Naive B cell (primary cell): ENCODE results near the gene SMOC1. TPM values are rescaled to one million over a fixed set of nuclear protein-coding genes. Genes with fewer than 3 reads are reported as not detected.

Experiments
- ATAC-seq, 2 donors: fragments of 150-1000 bp; cut with Tn5 transposase; 2 replicates each; pipeline ENCODE4 v1.10.0; 2021; ENCODE audit warnings: low read depth in 2 of 2, mild to moderate bottlenecking in 2 of 2, moderate library complexity in 2 of 2
- DNase-seq: peaks from one replicate; pipeline ENCODE4 v3.0.0; 2022
- H3K27ac Mint-ChIP-seq, 6 donors: one replicate each; pipeline ENCODE4 v1.8.0; 2020 to 2022; ENCODE audit warnings: mild to moderate bottlenecking in 6 of 6, mixed read lengths in 6 of 6, moderate library complexity in 5 of 6, inconsistent platforms in 2 of 6
- H3K27me3 Mint-ChIP-seq, 3 donors: one replicate each; pipeline ENCODE4 v1.8.0; 2021 to 2022; ENCODE audit warnings: mixed read lengths in 3 of 3, mild to moderate bottlenecking in 1 of 3
- H3K36me3 Mint-ChIP-seq, 2 donors: one replicate each; pipeline ENCODE4 v1.8.0; 2020 to 2022; ENCODE audit warnings: mixed read lengths in 2 of 2, inconsistent platforms in 1 of 2, mild to moderate bottlenecking in 1 of 2
- H3K4me1 Mint-ChIP-seq, 3 donors: one replicate each; pipeline ENCODE4 v1.8.0; 2020 to 2022; ENCODE audit warnings: mixed read lengths in 3 of 3, inconsistent platforms in 1 of 3, mild to moderate bottlenecking in 1 of 3, moderate library complexity in 1 of 3
- H3K4me3 Mint-ChIP-seq, 8 donors: one replicate each; pipeline ENCODE4 v1.8.0; 2020 to 2022; ENCODE audit warnings: mild to moderate bottlenecking in 8 of 8, mixed read lengths in 8 of 8, moderate library complexity in 8 of 8, inconsistent platforms in 2 of 8
- H3K9me3 Mint-ChIP-seq, 7 donors: one replicate each; pipeline ENCODE4 v1.8.0; 2020 to 2022; ENCODE audit warnings: mixed read lengths in 7 of 7, mild to moderate bottlenecking in 5 of 7, inconsistent platforms in 2 of 7, moderate library complexity in 1 of 7
- polyA plus RNA-seq, 6 donors: library from polyadenylated mRNA; unstranded; fragments of 300-500 nt; fragmentation: Illumina TruSeq; gene quantifications; one replicate each; pipeline ENCODE4 v1.2.3, GENCODE V29; 2021; ENCODE audit warnings: low read depth in 6 of 6

Gene SMOC1
- polyA plus RNA-seq, 6 donors from 2014 or later = not detected

- peaks cover 0 to 12% (median 0%) of the 10 kb centered on the region in 7 donors for H3K9me3 Mint-ChIP-seq
- no peak overlapping the region for H3K27ac Mint-ChIP-seq
- peaks cover 10 to 33% (median 16%) of the 10 kb centered on the region in 3 donors for H3K27me3 Mint-ChIP-seq
- DNase-seq (no peak), ATAC-seq (no peak)
- no peaks in the 10 kb centered on the region for H3K36me3 Mint-ChIP-seq
- no peak overlapping the region for H3K4me3 Mint-ChIP-seq
- no peaks in the 10 kb centered on the region for H3K4me1 Mint-ChIP-seq
These were observed 109.8 kb downstream of the SMOC1 start for GRCh38 chr14:69988979-69989378.

GRCh38 chr14:69989622-69990021 is 110.4 kb downstream of the SMOC1 start:
- Mint-ChIP-seq H3K9me3 (peaks cover 0 to 12% (median 0%) of the 10 kb centered on the region in 7 donors), H3K4me1 (no peaks in the 10 kb centered on the region), H3K27me3 (peaks cover 10 to 38% (median 16%) of the 10 kb centered on the region in 3 donors), H3K27ac (peak overlapping the region in 1 of 6 donors; percentile 35), H3K4me3 (no peak overlapping the region), H3K36me3 (no peaks in the 10 kb centered on the region)
- no peak for ATAC-seq
- no peak for DNase-seq

GRCh38 chr14:69990323-69990722 is 111.1 kb downstream of the SMOC1 start:
- H3K27ac Mint-ChIP-seq = no peak overlapping the region
- DNase-seq = no peak
- H3K27me3 Mint-ChIP-seq = peaks cover 10 to 44% (median 19%) of the 10 kb centered on the region in 3 donors
- no peaks in the 10 kb centered on the region for H3K36me3 Mint-ChIP-seq
- H3K4me1 Mint-ChIP-seq = no peaks in the 10 kb centered on the region
- H3K9me3 Mint-ChIP-seq = peaks cover 0 to 12% (median 0%) of the 10 kb centered on the region in 7 donors
- no peak for ATAC-seq
- H3K4me3 Mint-ChIP-seq = no peak overlapping the region

GRCh38 chr14:69991422-69991821 is 112.2 kb downstream of the SMOC1 start:
- Mint-ChIP-seq H3K4me1 (no peaks in the 10 kb centered on the region), H3K36me3 (no peaks in the 10 kb centered on the region), H3K27me3 (peaks cover 10 to 51% (median 14%) of the 10 kb centered on the region in 3 donors), H3K4me3 (no peak overlapping the region), H3K9me3 (peaks cover 0 to 12% (median 0%) of the 10 kb centered on the region in 7 donors), H3K27ac (no peak overlapping the region)
- DNase-seq (no peak), ATAC-seq (no peak)

- no peaks in the 10 kb centered on the region for H3K4me1 Mint-ChIP-seq
- no peak overlapping the region for H3K27ac Mint-ChIP-seq
- H3K9me3 Mint-ChIP-seq = peaks cover 0 to 12% (median 0%) of the 10 kb centered on the region in 7 donors
- ATAC-seq (no peak), DNase-seq (no peak)
- H3K4me3 Mint-ChIP-seq = no peak overlapping the region
- H3K36me3 Mint-ChIP-seq = no peaks in the 10 kb centered on the region
- H3K27me3 Mint-ChIP-seq = peaks cover 10 to 55% (median 20%) of the 10 kb centered on the region in 3 donors
These were observed 113.3 kb downstream of the SMOC1 start for GRCh38 chr14:69992564-69992963.

- Mint-ChIP-seq H3K4me3 (no peak overlapping the region), H3K27ac (no peak overlapping the region), H3K27me3 (peaks cover 10 to 55% (median 23%) of the 10 kb centered on the region in 3 donors), H3K9me3 (peaks cover 0 to 11% (median 0%) of the 10 kb centered on the region in 7 donors), H3K36me3 (no peaks in the 10 kb centered on the region), H3K4me1 (no peaks in the 10 kb centered on the region)
- DNase-seq (no peak), ATAC-seq (no peak)
These were observed 114.1 kb downstream of the SMOC1 start for GRCh38 chr14:69993326-69993725.

GRCh38 chr14:69994002-69994401 is 114.8 kb downstream of the SMOC1 start:
- Mint-ChIP-seq H3K4me1 (no peaks in the 10 kb centered on the region), H3K36me3 (no peaks in the 10 kb centered on the region), H3K4me3 (no peak overlapping the region), H3K27ac (peak overlapping the region in 1 of 6 donors; percentile 40), H3K27me3 (peaks cover 10 to 61% (median 23%) of the 10 kb centered on the region in 3 donors), H3K9me3 (peaks cover 0 to 4% (median 0%) of the 10 kb centered on the region in 7 donors)
- DNase-seq (no peak), ATAC-seq (no peak)

GRCh38 chr14:69996216-69996615 is 117.0 kb downstream of the SMOC1 start:
- no peaks in the 10 kb centered on the region for H3K9me3 Mint-ChIP-seq
- DNase-seq (no peak), ATAC-seq (no peak)
- peaks cover 10 to 48% (median 23%) of the 10 kb centered on the region in 3 donors for H3K27me3 Mint-ChIP-seq
- H3K27ac Mint-ChIP-seq = no peak overlapping the region
- no peak overlapping the region for H3K4me3 Mint-ChIP-seq
- H3K4me1 Mint-ChIP-seq = no peaks in the 10 kb centered on the region
- no peaks in the 10 kb centered on the region for H3K36me3 Mint-ChIP-seq

GRCh38 chr14:69997849-69998248 is 118.6 kb downstream of the SMOC1 start:
- ATAC-seq = no peak
- no peak for DNase-seq

GRCh38 chr14:69999261-69999674 is 120.1 kb downstream of the SMOC1 start:
- Mint-ChIP-seq H3K36me3 (no peaks in the 10 kb centered on the region), H3K4me1 (no peaks in the 10 kb centered on the region), H3K9me3 (no peaks in the 10 kb centered on the region), H3K27ac (no peak overlapping the region), H3K4me3 (no peak overlapping the region), H3K27me3 (peaks cover 0 to 37% (median 13%) of the 10 kb centered on the region in 3 donors)
- DNase-seq (no peak), ATAC-seq (no peak)

More at GRCh38 chr14:69997849-69998248, 118.6 kb downstream of the SMOC1 start:
- Mint-ChIP-seq H3K27ac (no peak overlapping the region), H3K4me3 (no peak overlapping the region), H3K27me3 (peaks cover 5 to 40% (median 19%) of the 10 kb centered on the region in 3 donors), H3K9me3 (no peaks in the 10 kb centered on the region), H3K36me3 (no peaks in the 10 kb centered on the region), H3K4me1 (no peaks in the 10 kb centered on the region)

- H3K9me3 Mint-ChIP-seq = no peaks in the 10 kb centered on the region
- ATAC-seq (no peak), DNase-seq (no peak)
- H3K4me3 Mint-ChIP-seq = no peak overlapping the region
- no peaks in the 10 kb centered on the region for H3K36me3 Mint-ChIP-seq
- H3K27ac Mint-ChIP-seq = no peak overlapping the region
- peaks cover 0 to 31% (median 13%) of the 10 kb centered on the region in 3 donors for H3K27me3 Mint-ChIP-seq
- H3K4me1 Mint-ChIP-seq = no peaks in the 10 kb centered on the region
These were observed 121.4 kb downstream of the SMOC1 start for GRCh38 chr14:70000601-70001000.

GRCh38 chr14:70002589-70003346 is 123.6 kb downstream of the SMOC1 start:
- H3K4me1 Mint-ChIP-seq = peaks cover 0 to 3% (median 0%) of the 10 kb centered on the region in 3 donors

GRCh38 chr14:70004791-70005190 is 125.6 kb downstream of the SMOC1 start:
- H3K4me1 Mint-ChIP-seq = peaks cover 0 to 3% (median 0%) of the 10 kb centered on the region in 3 donors
- H3K36me3 Mint-ChIP-seq = no peaks in the 10 kb centered on the region
- DNase-seq (no peak), ATAC-seq (no peak)
- peaks cover 0 to 14% (median 3%) of the 10 kb centered on the region in 3 donors for H3K27me3 Mint-ChIP-seq
- H3K27ac Mint-ChIP-seq = no peak overlapping the region
- H3K4me3 Mint-ChIP-seq = no peak overlapping the region
- no peaks in the 10 kb centered on the region for H3K9me3 Mint-ChIP-seq

More at GRCh38 chr14:70002589-70003346, 123.6 kb downstream of the SMOC1 start:
- no peak overlapping the region for H3K27ac Mint-ChIP-seq
- H3K4me3 Mint-ChIP-seq = no peak overlapping the region
- DNase-seq (no peak), ATAC-seq (no peak)
- peaks cover 0 to 20% (median 7%) of the 10 kb centered on the region in 3 donors for H3K27me3 Mint-ChIP-seq
- H3K9me3 Mint-ChIP-seq = no peaks in the 10 kb centered on the region
- H3K36me3 Mint-ChIP-seq = no peaks in the 10 kb centered on the region

GRCh38 chr14:70005281-70005805 is 126.1 kb downstream of the SMOC1 start:
- peaks cover 0 to 14% (median 3%) of the 10 kb centered on the region in 3 donors for H3K27me3 Mint-ChIP-seq

More at GRCh38 chr14:70005281-70005805, 126.1 kb downstream of the SMOC1 start:
- DNase-seq (no peak), ATAC-seq (no peak)
- H3K9me3 Mint-ChIP-seq = no peaks in the 10 kb centered on the region
- peaks cover 0 to 3% (median 0%) of the 10 kb centered on the region in 3 donors for H3K4me1 Mint-ChIP-seq
- no peak overlapping the region for H3K4me3 Mint-ChIP-seq
- H3K27ac Mint-ChIP-seq = no peak overlapping the region
- no peaks in the 10 kb centered on the region for H3K36me3 Mint-ChIP-seq
